ENCODE data around the gene YLPM1. TPM values are rescaled to one million over a fixed set of nuclear protein-coding genes. Genes with fewer than 3 reads are reported as not detected.
A peak's percentile ranks its signal among the peaks of the same experiment; 100 is the strongest.

YLPM1 gene
- total RNA-seq, 1 donor from 2014 or later: 29.8 TPM

DNA sequence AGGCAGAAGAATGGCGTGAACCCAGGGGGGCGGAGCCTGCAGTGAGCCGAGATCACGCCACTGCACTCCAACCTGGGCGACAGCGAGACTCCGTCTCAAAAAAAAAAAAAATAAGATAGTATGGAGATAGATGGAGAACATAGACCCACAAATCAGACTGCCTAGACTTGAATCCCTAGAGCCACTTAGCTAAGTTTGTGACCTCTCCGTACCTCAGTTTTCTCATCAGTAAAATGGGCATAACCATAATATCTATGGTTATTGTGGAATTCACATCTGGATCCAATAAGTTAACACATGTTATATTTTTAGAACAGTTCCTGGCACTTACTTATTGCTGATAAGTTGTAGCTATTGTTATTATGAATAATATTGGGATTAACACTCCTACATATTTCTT, 105.6 kb downstream of the YLPM1 start:
- no peak for DNase-seq (ENCODE audit: low read depth)

DNA sequence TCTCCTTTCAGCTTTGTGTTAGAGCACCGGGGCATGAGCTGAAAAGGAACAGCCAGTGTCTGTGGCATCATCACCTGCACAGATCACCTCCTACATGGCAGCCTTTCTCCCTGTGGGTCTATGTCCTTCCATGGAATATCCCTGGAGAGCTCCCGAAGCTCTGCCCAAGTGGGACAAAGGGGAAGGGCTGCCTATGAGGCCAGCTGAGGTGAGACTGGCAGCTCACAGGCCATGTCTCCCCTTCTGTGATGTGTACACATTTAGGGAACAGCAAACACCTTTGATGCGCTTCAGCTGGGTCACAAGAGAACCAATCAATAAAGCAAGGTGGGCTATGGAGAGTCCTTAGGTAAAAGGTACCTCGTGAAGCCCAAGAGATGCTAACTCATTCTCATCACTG, 108.7 kb downstream of the YLPM1 start:
- no peak for DNase-seq (ENCODE audit: low read depth)

DNA sequence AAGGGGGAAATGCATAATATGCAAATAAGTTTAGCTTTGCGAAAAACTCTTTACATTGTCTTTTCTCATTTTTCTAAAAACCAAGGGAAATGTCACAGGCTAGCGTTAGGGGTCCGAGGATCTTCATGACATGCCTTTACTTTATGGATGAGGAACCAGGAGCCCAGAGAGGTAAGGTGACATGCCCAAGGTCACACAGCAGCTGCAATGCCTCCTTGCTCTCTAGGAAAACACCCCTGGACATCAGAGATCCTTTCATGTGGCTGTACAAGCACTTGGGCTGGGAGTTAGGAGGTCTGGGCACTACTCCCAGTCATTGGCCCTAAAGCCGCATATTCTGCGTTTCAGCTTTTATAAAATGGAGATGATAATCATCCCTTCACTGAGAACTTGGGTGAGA, 112.1 kb downstream of the YLPM1 start:
- no peak for DNase-seq (ENCODE audit: low read depth)

DNA sequence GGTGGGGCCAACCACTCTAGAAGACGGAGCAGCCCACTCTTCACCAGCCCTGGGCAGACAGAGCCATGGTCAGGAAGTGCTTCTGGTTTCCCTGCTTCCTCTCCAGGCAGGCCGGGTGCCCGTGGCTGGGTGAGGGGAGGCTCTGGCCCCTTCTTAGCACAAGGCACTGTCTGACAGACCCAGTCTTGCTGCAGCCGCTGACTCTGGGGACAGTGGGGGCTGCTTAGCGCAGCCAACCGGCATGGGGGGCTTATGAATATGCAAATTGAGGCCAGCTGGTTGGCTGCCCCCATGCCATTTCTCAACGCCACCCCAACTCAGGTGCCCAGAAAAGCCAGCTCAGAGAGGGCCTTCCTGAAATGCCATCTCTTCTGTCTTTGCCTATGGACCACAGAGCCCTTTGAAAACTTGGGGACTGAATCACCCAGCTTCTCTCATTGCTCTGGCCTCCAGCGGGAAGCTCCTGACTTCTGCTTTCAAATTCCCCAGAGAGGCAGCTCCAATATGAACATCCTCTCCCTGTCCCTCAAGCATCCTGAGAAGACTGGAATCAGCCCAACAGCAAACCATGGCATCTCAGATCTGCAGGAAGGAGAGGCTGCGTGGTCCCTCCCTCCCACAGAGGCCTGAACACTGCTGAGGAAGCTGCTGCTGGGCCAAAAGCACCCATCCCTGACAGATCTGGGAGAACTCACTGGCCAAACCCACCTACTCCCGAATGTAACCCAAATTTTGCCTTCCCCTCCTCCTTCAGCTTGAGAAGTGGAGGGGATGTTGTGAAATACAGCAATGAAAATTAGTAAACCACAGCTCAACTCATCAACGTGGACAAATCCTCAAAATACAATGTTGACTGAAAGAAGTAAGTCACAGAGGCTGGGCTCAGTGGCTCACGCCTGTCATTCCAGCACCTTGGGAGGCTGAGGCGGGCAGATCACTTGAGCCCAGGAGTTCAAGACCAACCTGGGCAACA, 113.1 kb downstream of the YLPM1 start, which contains the start of gene PROX2:
PROX2 (minus strand) TSS at position 205 of the 973 bp plus-strand sequence. CDS start 12,311 bp downstream, outside the sequence.
- no peak for DNase-seq (ENCODE audit: low read depth)

DNA sequence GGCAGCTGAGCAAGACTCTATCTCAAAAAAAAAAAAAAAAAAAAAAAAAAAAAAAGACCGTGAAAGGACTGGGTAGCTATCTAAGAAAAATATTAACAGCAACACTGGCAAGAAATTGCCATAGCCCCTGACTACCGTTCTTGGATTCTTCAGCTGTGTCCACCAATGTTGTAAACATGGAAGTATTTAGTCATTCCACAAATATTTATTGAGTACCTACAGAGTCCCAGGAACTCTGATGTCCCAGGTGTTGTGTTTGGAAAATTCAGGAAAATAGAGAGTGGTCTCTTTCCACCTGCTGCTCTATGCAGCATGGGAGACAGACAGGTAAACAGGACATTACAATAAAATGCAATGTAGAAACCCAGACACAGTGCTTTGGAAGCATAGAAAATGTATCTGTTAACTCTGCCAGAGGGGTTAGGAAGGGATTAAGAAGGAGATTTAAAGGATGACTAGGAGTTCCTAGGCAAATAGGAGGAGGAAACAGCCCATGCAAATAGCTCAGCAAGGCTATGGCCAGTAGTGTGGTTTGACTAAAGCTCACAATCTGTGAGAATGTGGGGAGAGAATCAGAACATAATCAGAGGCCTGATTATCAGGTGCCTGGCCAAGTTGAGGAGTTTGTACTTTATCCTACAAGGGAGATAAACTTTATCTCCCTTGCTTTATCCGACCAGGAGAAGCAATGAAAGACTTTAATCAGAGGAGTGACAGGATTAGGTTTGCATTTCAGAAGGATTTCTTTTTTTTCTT, 116.5 kb downstream of the YLPM1 start:
- DNase-seq (ENCODE audit: low read depth): no peak

DNA sequence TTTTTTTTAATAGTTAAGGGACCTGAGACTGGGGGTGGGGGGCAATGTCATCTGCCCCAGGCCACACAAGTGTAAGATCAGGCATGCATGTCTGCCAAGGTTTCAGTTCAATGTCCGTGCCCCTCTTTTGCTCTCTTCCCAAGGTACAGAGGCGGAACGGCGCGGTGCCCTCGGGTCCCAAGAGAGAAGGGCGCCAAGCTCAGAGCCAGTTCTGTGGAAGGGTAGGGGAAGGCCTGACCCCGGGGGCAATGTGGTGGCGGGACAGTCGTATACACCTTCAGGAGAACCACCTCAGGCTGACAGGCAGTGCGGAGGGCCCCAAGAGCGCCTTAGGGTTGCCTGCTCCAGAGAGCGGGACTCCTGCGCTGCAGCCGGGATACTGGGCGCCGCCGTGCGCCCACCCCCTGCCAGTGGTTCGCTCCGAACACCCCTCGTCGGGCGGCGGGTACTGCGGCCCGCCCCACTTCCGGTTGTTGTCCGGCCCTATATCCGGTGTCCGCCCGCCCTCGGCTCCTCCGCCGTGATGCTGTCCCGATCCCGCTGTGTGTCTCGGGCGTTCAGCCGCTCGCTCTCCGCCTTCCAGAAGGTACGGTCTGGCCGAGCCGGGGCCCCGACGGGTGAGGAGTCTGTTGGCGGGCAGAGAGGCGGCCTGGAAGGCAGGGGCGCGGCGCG, 118.5 kb downstream of the YLPM1 start, which contains the start of gene DLST:
DLST (plus strand) TSS at position 486 of the 672 bp plus-strand sequence; CDS start at position 524, 38 bp downstream.
- peak; percentile 87 for DNase-seq (ENCODE audit: low read depth)

DNA sequence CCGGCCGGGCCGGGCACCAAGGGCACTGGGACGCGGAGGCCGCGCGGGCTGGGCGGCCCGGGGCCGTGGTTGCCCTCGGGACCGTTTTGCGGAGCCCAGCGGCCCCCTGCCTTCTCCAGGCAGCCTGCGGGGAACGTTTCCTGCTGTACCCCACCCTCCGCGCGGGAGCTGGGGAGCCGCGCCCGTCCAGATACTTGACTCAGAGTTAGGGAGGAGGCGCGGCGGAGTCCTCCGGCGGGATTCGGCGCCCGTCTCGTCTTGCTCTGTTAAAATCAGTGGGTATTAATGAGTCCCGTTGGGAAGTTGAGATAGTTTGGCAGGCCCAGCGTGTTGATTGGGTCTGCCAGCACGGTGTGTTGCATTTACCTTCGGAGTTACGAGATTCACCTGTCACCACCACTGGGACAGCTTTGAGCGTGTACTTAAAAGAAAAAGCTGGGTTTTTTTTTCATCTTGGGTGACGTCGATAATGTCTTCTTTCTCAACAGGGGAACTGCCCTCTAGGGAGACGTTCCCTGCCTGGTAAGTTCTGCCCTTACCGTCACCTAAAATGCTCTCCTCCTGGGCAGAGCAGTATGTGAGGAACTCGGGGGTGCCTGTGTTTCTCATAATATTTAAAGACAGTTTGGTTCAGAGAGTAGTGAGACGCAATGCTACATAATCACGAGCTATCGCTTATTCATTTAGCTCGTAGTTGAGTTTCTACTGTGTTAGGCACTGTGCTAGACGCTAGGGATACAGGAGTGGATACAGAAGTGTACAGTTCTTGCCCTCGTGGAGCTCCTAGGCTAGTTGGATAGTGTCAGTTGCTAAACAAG, 119.2 kb downstream of the YLPM1 start:
- DNase-seq (ENCODE audit: low read depth): no peak

Other genes starting within 250 kb of the YLPM1 start
- gene LTBP2, start 151.1 kb upstream of the YLPM1 start, total RNA-seq: 16.5 and 18.6 TPM in 2 replicates
- gene AREL1, start 50.2 kb upstream of the YLPM1 start, total RNA-seq: 26.6 and 31.4 TPM in 2 replicates
- gene FCF1, start 50.2 kb upstream of the YLPM1 start, total RNA-seq: 23.3 and 23.7 TPM in 2 replicates
- gene PROX2, start 112.8 kb downstream of the YLPM1 start, total RNA-seq: not detected in 2 replicates
- gene DLST, start 118.6 kb downstream of the YLPM1 start, total RNA-seq: 38.7 and 39.3 TPM in 2 replicates
- gene RPS6KL1, start 159.9 kb downstream of the YLPM1 start, total RNA-seq: 17.1 and 23.6 TPM in 2 replicates
- 12.0 and 19.8 TPM in 2 replicates for gene PGF, start 192.3 kb downstream of the YLPM1 start, total RNA-seq
- gene EIF2B2, start 239.6 kb downstream of the YLPM1 start, total RNA-seq: 47.8 and 65.1 TPM in 2 replicates

All from myocyte (in vitro differentiated cells).